Thyroid gland (tissue), 4 donors: ENCODE data around the gene TPK1.

ENCODE experiments used
- CTCF ChIP-seq, 6 experiments: fragments of 200-600 bp in 3 of 6; fragments of 450-650 bp in 3 of 6; sonication (generic) in 3 of 6; IDR thresholded peaks; one replicate each; pipeline ENCODE4 v1.5.1; 2016 to 2019; ENCODE audit warnings: antibody characterized with exemption in 6 of 6, mild to moderate bottlenecking in 2 of 6, inconsistent platforms in 1 of 6, moderate library complexity in 1 of 6
- POLR2A ChIP-seq, 2 donors: fragments of 450-650 bp; IDR thresholded peaks; one replicate each; pipeline ENCODE4 v1.6.1; 2017; ENCODE audit warnings: antibody characterized with exemption in 2 of 2, mild to moderate bottlenecking in 2 of 2, moderate library complexity in 1 of 2

- TF ChIP-seq CTCF (IDR thresholded peaks at IDR 0.05) (no peak), POLR2A (IDR thresholded peaks at IDR 0.05) (no peak)
Observed at GRCh38 chr7:144812379-144813283, 23.2 kb downstream of the TPK1 start.
